HG03439 (cell line): ENCODE data around the gene CRACDL.
"Not testable (repeated sequence)": the region's sequence is repeated elsewhere in the genome, so short reads cannot be mapped to it uniquely, and the experiment has no call there.

Experiments
- ATAC-seq: cut with Tn5 transposase; IDR thresholded peaks from one replicate; pipeline ENCODE4 v1.9.1; 2021; ENCODE audit warnings: mild to moderate bottlenecking, moderate library complexity; ENCODE audit not compliant: unreplicated experiment

Gene CRACDL

GRCh38 chr2:98908931-98909316 is 27.1 kb downstream of the CRACDL start:
- no peak for ATAC-seq

GRCh38 chr2:98907966-98908905 is 27.8 kb downstream of the CRACDL start:
- no peak for ATAC-seq

- ATAC-seq, result no peak
Observed at GRCh38 chr2:98907385-98907784, 28.6 kb downstream of the CRACDL start.

- ATAC-seq, result no peak
Observed at GRCh38 chr2:98903767-98904485, 32.1 kb downstream of the CRACDL start.

- ATAC-seq, result no peak
Observed at GRCh38 chr2:98903064-98903355, 33.0 kb downstream of the CRACDL start.

- no peak for ATAC-seq
Observed at GRCh38 chr2:98902209-98903063, 33.6 kb downstream of the CRACDL start.

- ATAC-seq, result no peak
Observed at GRCh38 chr2:98901702-98902101, 34.3 kb downstream of the CRACDL start.

GRCh38 chr2:98901291-98901690 is 34.7 kb downstream of the CRACDL start:
- no peak for ATAC-seq

- ATAC-seq, result no peak
Observed at GRCh38 chr2:98900721-98901120, 35.3 kb downstream of the CRACDL start.

GRCh38 chr2:98899703-98900078 is 36.3 kb downstream of the CRACDL start:
- ATAC-seq, result not testable (repeated sequence)

GRCh38 chr2:98899041-98899702 is 36.9 kb downstream of the CRACDL start:
- no peak for ATAC-seq

- ATAC-seq, result no peak
Observed at GRCh38 chr2:98898423-98898841, 37.6 kb downstream of the CRACDL start.

GRCh38 chr2:98897746-98898145 is 38.3 kb downstream of the CRACDL start:
- ATAC-seq, result no peak

- no peak for ATAC-seq
Observed at GRCh38 chr2:98896944-98897343, 39.1 kb downstream of the CRACDL start.

- no peak for ATAC-seq
Observed at GRCh38 chr2:98896416-98896815, 39.6 kb downstream of the CRACDL start.

GRCh38 chr2:98895901-98896300 is 40.1 kb downstream of the CRACDL start:
- ATAC-seq, result no peak

GRCh38 chr2:98895221-98895620 is 40.8 kb downstream of the CRACDL start:
- ATAC-seq, result no peak

GRCh38 chr2:98894331-98895000 is 41.6 kb downstream of the CRACDL start:
- no peak for ATAC-seq

GRCh38 chr2:98893911-98894321 is 42.1 kb downstream of the CRACDL start:
- no peak for ATAC-seq

- no peak for ATAC-seq
Observed at GRCh38 chr2:98892871-98893270, 43.2 kb downstream of the CRACDL start.
